ENCODE results near the gene TLCD2.

DNA sequence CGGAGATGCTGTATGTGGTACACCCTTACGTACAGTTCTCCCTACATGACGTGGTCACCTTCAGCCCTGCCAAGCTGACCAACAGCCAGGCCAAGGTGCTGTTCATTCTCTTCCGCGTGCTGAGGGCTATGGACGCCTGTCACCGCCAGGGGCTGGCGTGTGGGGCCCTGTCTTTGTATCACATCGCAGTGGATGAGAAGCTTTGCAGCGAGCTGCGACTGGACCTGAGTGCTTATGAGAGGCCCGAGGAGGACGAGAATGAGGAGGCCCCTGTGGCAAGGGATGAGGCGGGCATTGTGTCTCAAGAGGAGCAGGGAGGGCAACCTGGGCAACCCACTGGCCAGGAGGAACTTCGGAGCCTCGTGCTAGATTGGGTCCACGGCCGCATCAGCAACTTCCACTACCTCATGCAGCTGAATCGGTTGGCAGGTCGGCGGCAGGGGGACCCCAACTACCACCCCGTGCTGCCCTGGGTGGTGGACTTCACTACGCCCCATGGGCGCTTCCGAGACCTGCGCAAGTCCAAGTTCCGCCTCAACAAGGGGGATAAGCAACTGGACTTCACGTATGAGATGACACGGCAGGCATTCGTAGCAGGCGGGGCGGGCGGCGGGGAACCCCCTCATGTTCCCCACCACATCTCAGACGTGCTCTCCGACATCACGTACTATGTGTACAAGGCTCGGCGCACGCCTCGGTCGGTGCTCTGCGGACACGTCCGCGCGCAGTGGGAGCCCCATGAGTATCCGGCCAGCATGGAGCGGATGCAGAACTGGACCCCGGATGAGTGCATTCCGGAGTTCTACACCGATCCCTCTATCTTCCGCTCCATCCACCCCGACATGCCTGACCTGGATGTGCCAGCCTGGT, 15.7 kb upstream of the TLCD2 start:
- TF ChIP-seq, protein P1, sequence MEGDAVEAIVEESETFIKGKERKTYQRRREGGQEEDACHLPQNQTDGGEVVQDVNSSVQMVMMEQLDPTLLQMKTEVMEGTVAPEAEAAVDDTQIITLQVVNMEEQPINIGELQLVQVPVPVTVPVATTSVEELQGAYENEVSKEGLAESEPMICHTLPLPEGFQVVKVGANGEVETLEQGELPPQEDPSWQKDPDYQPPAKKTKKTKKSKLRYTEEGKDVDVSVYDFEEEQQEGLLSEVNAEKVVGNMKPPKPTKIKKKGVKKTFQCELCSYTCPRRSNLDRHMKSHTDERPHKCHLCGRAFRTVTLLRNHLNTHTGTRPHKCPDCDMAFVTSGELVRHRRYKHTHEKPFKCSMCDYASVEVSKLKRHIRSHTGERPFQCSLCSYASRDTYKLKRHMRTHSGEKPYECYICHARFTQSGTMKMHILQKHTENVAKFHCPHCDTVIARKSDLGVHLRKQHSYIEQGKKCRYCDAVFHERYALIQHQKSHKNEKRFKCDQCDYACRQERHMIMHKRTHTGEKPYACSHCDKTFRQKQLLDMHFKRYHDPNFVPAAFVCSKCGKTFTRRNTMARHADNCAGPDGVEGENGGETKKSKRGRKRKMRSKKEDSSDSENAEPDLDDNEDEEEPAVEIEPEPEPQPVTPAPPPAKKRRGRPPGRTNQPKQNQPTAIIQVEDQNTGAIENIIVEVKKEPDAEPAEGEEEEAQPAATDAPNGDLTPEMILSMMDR (IDR thresholded peaks at IDR 0.05): no peak
- TF ChIP-seq POLR2A (IDR thresholded peaks at IDR 0.05): no peak

Data from heart left ventricle (tissue), 13 donors.